Thyroid gland (tissue), 4 donors: ENCODE data around the gene INF2.

ENCODE experiments used
- POLR2A ChIP-seq, 2 donors: fragments of 450-650 bp; IDR thresholded peaks; one replicate each; pipeline ENCODE4 v1.6.1; 2017; ENCODE audit warnings: antibody characterized with exemption in 2 of 2, mild to moderate bottlenecking in 2 of 2, moderate library complexity in 1 of 2
- TF ChIP-seq, protein P1 (sequence below), 6 experiments: fragments of 200-600 bp in 3 of 6; fragments of 450-650 bp in 3 of 6; sonication (generic) in 3 of 6; IDR thresholded peaks; one replicate each; pipeline ENCODE4 v1.5.1; 2016 to 2019; ENCODE audit warnings: antibody characterized with exemption in 6 of 6, mild to moderate bottlenecking in 2 of 6, inconsistent platforms in 1 of 6, moderate library complexity in 1 of 6

DNA sequence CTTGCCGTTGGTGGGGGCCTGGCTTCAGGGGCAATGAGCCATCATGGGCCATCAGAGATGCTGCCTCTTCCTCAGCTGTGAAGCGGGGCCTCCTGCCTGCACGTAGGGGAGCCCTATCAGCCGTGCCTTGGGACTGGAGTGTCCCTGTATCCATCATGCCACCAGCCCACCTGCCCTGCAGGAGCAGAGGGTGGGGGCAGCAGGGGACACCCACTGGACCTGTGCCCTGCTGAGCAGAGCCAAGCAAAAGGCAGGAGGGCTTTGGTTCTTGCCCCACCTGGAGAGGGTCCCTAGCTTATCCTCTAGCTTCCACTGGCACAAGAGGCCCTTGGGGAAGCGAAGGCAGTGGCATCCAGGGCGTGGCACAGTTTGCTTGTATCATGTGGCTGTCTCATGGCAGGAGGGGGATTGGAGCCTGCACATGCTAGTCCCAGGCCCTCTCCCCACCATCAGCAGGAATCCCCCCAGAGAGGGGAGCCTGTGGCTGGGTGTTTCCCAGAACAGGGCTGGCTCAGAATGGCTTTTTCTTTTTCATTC is 44.7 kb downstream of the INF2 start:
- TF ChIP-seq, protein P1, sequence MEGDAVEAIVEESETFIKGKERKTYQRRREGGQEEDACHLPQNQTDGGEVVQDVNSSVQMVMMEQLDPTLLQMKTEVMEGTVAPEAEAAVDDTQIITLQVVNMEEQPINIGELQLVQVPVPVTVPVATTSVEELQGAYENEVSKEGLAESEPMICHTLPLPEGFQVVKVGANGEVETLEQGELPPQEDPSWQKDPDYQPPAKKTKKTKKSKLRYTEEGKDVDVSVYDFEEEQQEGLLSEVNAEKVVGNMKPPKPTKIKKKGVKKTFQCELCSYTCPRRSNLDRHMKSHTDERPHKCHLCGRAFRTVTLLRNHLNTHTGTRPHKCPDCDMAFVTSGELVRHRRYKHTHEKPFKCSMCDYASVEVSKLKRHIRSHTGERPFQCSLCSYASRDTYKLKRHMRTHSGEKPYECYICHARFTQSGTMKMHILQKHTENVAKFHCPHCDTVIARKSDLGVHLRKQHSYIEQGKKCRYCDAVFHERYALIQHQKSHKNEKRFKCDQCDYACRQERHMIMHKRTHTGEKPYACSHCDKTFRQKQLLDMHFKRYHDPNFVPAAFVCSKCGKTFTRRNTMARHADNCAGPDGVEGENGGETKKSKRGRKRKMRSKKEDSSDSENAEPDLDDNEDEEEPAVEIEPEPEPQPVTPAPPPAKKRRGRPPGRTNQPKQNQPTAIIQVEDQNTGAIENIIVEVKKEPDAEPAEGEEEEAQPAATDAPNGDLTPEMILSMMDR (IDR thresholded peaks at IDR 0.05), result no peak
- TF ChIP-seq POLR2A (IDR thresholded peaks at IDR 0.05), result no peak
